GM12872 (cell line): Measurements from ENCODE around the gene NPAS3.

Experiments
- TF ChIP-seq, protein P1 (sequence below): IDR thresholded peaks from 3 replicates; pipeline ENCODE4 v1.5.1; 2011; ENCODE audit warnings: low read depth, mild to moderate bottlenecking, low read length, moderate library complexity; ENCODE audit not compliant: insufficient read depth

The NPAS3 gene

GRCh38 chr14:33150666-33151428 lies 212.2 kb downstream of the NPAS3 start:
- TF ChIP-seq, protein P1, sequence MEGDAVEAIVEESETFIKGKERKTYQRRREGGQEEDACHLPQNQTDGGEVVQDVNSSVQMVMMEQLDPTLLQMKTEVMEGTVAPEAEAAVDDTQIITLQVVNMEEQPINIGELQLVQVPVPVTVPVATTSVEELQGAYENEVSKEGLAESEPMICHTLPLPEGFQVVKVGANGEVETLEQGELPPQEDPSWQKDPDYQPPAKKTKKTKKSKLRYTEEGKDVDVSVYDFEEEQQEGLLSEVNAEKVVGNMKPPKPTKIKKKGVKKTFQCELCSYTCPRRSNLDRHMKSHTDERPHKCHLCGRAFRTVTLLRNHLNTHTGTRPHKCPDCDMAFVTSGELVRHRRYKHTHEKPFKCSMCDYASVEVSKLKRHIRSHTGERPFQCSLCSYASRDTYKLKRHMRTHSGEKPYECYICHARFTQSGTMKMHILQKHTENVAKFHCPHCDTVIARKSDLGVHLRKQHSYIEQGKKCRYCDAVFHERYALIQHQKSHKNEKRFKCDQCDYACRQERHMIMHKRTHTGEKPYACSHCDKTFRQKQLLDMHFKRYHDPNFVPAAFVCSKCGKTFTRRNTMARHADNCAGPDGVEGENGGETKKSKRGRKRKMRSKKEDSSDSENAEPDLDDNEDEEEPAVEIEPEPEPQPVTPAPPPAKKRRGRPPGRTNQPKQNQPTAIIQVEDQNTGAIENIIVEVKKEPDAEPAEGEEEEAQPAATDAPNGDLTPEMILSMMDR: no peak

GRCh38 chr14:33163109-33163508 lies 224.4 kb downstream of the NPAS3 start:
- TF ChIP-seq, protein P1: no peak

DNA sequence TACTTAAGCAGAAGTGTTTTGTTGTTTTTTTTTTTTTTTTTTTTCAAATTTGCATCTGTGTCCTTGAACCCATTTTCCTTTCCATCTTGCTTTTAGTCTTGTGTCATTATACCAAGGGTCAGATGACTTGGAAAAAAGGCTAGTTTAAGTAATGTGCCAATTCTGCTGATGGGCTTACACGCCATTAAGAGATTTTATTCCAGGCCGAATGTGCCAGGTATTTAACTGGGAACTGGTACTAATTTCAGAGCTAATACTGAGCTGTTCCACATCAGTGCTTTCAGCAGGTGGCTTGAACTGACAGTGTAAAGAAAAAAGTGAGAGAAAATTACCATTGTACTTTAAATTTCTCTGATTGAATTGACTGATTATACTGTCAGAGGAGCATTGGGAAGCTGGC lies 224.9 kb downstream of the NPAS3 start:
- TF ChIP-seq, protein P1: no peak

DNA sequence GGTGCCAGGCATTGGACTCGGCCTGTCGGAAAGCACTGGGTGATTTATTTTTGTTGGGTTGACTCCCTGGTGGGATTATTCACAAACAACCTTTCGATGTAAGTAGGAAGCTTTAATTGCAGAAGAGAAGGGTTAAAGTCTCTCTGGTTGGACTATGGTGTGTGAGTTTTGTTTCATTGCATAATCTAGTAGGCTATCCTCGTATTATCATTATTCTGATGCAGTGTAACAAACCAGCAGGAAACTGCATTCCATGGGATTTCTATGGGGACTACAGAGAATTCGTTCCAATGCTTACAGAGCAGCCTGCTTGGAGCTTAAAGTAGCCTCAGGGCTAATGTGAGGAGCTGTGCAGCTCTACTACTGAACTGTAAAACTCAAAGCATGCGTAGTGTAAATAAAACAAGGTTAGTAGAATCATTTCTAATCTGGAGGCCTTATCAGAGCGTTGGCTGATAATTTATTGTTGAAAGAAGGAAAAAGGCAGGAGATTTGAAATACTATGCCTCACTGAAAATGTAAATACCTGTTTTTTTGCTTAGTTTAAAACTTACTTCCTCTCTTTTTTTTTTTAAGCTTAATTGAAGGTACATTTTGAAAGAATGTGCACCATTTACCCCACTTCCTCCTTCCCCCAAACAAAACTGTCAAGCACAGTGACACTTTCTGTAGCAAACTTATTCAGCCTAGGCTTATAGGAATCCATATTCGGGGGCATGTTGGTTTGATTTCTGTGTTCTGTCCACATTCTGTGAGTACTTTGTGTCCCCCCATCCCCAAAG lies 226.7 kb downstream of the NPAS3 start:
- TF ChIP-seq, protein P1: no peak

DNA sequence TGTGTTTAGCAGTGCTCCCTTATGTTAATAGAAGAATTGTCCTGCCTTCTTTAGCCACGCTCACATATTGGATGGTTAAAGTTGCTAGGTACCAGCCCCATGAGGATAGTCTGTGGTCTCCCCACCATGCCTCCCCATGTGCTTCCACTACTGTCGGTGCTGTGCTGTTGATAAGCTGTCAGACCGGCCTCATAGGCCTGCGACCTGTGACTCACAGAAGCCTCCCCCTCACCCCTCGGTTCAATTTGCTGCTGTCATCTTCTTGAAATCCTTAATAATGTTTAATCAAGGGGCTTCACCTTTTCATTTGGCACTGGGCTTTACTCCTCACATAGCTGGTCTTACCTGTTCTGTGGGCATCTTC lies 227.2 kb downstream of the NPAS3 start:
- TF ChIP-seq, protein P1: no peak

DNA sequence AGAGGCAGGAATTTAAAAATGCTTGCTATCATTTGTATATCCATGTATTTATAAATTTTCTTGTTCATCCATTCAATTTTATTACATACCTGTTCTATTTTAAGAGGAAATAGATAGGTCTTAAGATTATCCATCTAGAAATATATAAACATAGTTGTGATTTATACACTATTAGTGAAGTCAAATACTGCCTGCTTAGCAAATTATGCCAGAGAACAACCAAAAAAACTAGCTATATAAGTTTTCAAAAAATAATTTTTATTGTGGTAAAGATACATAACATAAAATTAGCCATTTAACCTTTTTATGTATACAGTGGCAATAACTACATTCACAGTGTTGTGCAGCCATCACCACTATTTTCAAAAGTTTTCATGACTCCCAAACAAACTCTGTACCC lies 237.3 kb downstream of the NPAS3 start:
- TF ChIP-seq, protein P1: no peak

DNA sequence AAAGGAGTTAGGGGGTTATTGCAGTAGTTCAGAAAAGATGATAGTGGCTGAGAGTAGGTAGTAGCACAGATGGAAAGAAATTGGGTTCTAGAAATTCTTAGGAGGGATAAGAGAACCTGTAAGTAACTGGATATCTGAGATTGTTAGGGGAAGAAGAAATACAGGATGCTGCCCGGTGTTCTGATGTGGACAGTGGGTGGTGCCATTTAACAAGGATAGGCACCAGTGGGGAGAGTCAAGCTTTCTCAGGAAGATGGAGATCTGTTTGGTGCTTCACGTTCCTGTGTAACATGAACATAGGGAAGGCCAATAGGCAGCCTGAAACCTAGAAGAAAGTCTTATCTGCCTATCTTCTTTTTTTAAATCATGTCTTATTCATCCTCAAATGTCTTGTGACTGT lies 245.9 kb downstream of the NPAS3 start:
- TF ChIP-seq, protein P1: no peak
